Thymus (tissue), 11 donors: Measurements from ENCODE around the gene PRLR. TPM values are rescaled to one million over a fixed set of nuclear protein-coding genes. Genes with fewer than 3 reads are reported as not detected.
"Not testable (repeated sequence)": the region's sequence is repeated elsewhere in the genome, so short reads cannot be mapped to it uniquely, and the experiment has no call there.

Source experiments
- DNase-seq, 9 donors: peaks; one replicate each; pipeline ENCODE4 v3.0.0-alpha.2; 2013; ENCODE audit warnings: low spot score in 9 of 9, low read depth in 6 of 9, missing footprints in 1 of 9
- H3K27ac ChIP-seq, 2 donors: one replicate each; pipeline ENCODE4 v1.5.1; 2013; ENCODE audit warnings: control low read depth in 1 of 2, low read depth in 1 of 2, low read length in 1 of 2, mild to moderate bottlenecking in 1 of 2, moderate library complexity in 1 of 2
- H3K27me3 ChIP-seq, 2 donors: one replicate each; pipeline ENCODE4 v1.5.1; 2013; ENCODE audit warnings: low read length in 1 of 2; ENCODE audit not compliant: control insufficient read depth in 2 of 2, insufficient read depth in 1 of 2
- H3K36me3 ChIP-seq, 2 donors: one replicate each; pipeline ENCODE4 v1.5.1; 2013; ENCODE audit warnings: low read length in 1 of 2, mild to moderate bottlenecking in 1 of 2, moderate library complexity in 1 of 2; ENCODE audit not compliant: control insufficient read depth in 2 of 2, insufficient read depth in 2 of 2
- H3K4me1 ChIP-seq, 2 donors: one replicate each; pipeline ENCODE4 v1.5.1; 2013; ENCODE audit warnings: low read length in 2 of 2; ENCODE audit not compliant: control insufficient read depth in 2 of 2, insufficient read depth in 2 of 2
- H3K4me3 ChIP-seq, 2 donors: one replicate each; pipeline ENCODE4 v1.5.1; 2013; ENCODE audit warnings: low read length in 2 of 2, control low read depth in 1 of 2, mild to moderate bottlenecking in 1 of 2
- H3K9me3 ChIP-seq, 2 donors: one replicate each; pipeline ENCODE4 v1.5.1; 2013; ENCODE audit warnings: low read length in 1 of 2, mild to moderate bottlenecking in 1 of 2; ENCODE audit not compliant: control insufficient read depth in 2 of 2, insufficient read depth in 1 of 2
- WGBS: extraction: QIAGEN DNeasy Blood & Tissue Kit; methylation state at CpG from one replicate; pipeline ENCODE4 v1.1.7; 2013; 5-methylcytosine and 5-hydroxymethylcytosine counted together
- polyA plus RNA-seq: library from polyadenylated mRNA; stranded (reverse); fragments of 200-250 nt; gene quantifications from one replicate; pipeline ENCODE4 v1.2.3, GENCODE V29; 2013
- total RNA-seq: library from RNA; stranded (reverse); fragments of 120-200 nt; gene quantifications from one replicate; pipeline ENCODE4 v1.2.4, GENCODE V29; 2013
- donor health status: healthy.

Gene PRLR
- total and polyA plus RNA-seq, 2 donors, result 0.75 to 1.7 TPM

DNA sequence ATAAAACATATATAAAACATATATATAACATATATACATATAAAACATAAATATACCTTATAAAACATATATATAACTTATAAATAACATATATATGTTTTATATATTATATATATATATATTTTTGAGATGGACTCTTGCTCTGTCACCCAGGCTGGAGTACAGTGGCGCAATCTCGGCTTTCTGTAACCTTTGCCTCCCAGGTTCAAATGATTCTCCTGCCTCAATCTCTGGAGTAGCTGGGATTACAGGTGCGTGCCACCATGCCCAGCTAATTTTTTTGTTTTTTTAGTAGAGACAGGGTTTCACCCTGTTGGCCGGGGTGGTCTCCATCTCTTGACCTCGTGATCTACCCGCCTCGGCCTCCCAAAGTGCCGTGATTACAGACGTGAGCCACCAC, 128.6 kb downstream of the PRLR start:
- not testable (repeated sequence) for H3K27ac ChIP-seq, H3K27me3 ChIP-seq, H3K4me3 ChIP-seq, H3K36me3 ChIP-seq, DNase-seq, H3K9me3 ChIP-seq, H3K4me1 ChIP-seq
- 97% methylated on average over 9 of the region's 9 CpGs for WGBS

DNA sequence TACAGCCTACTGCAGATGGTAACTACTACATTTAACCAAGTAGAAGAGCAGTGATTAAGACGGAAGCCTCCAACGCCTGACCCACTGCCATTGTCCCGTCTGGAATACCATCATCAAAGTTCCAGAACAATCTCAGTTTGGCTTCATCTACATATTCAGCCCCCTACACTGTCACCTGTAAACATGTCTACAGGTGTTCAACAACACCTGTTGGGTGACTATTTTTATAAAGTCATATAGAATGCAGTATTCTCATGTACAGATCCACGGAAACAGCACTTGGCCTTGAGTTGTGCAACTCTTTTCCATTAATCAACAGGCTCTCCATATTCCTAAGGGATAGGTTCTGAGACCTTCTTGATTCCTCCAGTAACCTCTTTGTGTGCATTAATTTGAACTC, 129.3 kb downstream of the PRLR start:
- no peak overlapping the region for H3K27ac ChIP-seq
- H3K36me3 ChIP-seq, result no peaks in the 10 kb centered on the region
- no peak overlapping the region for H3K4me3 ChIP-seq
- H3K9me3 ChIP-seq, result no peaks in the 10 kb centered on the region
- no peak for DNase-seq
- WGBS, result 97% methylated on average over 4 of the region's 4 CpGs
- H3K4me1 ChIP-seq, result no peaks in the 10 kb centered on the region
- H3K27me3 ChIP-seq, result no peaks in the 10 kb centered on the region

DNA sequence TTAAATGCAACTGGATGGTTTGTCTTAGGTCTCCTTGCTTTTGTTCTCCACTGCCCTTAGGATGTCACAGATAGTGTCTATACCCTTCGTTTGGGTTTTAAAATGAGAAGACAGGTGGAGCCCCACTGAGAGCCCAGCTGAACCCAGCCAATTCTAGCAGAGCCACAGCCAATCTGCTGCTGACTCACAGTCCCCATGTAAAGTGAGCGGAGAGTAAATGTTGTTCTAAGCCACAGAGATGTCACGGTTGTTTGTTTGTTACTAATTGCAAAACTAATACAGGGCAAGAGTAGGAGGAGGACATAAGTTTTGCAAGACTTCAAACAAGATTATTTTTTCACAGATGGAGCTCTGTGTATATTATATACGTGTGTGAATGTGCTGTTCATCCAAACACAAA, 132.1 kb downstream of the PRLR start:
- Histone ChIP-seq H3K27me3 (no peaks in the 10 kb centered on the region), H3K4me1 (no peaks in the 10 kb centered on the region), H3K36me3 (no peaks in the 10 kb centered on the region), H3K9me3 (no peaks in the 10 kb centered on the region), H3K27ac (no peak overlapping the region), H3K4me3 (no peak overlapping the region)
- DNase-seq, result no peak
- WGBS, result 83% methylated on average over 4 of the region's 4 CpGs

DNA sequence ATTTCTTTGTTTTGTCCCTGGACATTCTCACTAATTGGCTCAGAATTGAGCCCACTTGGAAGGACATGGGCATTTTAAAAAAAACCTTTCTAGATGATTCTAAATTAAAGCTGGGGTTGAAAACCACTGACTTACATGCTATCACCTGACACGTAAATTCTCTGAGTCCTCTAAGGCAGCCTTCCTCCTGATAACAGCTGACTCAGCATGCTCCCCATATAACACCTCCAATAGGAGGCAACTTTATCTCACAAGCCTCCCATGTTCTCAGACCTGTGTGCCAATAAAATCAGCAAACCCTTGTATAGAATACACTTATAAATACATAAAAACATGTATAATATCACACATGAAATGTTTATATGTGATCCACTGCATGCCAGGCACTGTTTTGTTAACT, 133.4 kb downstream of the PRLR start:
- no peaks in the 10 kb centered on the region for H3K4me1 ChIP-seq
- H3K9me3 ChIP-seq, result no peaks in the 10 kb centered on the region
- H3K36me3 ChIP-seq, result no peaks in the 10 kb centered on the region
- 88% methylated on average over 1 of the region's 1 CpG for WGBS
- DNase-seq, result no peak
- H3K27ac ChIP-seq, result no peak overlapping the region
- no peak overlapping the region for H3K4me3 ChIP-seq
- no peaks in the 10 kb centered on the region for H3K27me3 ChIP-seq

DNA sequence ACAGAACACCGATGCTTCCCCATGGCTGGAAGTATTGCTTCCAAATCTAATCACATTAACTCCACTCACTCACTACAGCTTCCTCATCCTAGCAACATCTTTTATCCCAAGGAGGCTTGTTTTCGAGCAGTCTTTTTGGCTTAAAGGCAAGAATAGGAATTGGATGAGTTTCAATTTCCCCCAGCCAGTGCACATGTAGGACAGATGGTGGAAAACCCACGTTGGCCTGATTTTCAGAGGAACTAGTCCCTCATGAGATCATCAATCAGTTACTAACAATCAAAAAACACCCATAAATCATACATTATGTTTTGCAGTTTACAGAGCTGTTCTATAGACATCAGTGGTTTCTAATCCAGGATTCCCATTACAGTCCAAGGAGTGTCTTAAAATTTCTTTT, 134.1 kb downstream of the PRLR start:
- Histone ChIP-seq H3K4me1 (no peaks in the 10 kb centered on the region), H3K27ac (no peak overlapping the region), H3K36me3 (no peaks in the 10 kb centered on the region), H3K9me3 (no peaks in the 10 kb centered on the region), H3K4me3 (no peak overlapping the region), H3K27me3 (no peaks in the 10 kb centered on the region)
- 72% methylated on average over 3 of the region's 3 CpGs for WGBS
- DNase-seq, result no peak

DNA sequence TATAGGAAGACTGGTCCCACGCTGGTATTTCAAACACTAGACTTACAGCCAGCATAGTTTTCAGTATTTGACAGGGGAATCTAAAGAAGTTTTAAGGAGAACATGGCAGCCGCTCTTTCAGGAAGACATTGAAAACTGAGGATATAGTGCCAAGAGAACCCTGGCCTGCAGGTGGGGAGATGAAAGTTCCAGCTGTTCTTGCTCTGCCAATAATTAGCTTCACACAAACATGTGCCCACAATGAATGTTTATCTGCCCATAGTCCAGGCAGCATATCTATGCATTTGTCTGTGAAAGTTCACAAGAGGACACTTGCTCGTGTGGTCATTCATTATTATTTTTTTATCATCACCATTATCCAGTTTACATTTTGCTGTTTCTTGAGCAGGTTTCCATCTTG, 134.9 kb downstream of the PRLR start:
- no peak for DNase-seq
- H3K9me3 ChIP-seq, result no peaks in the 10 kb centered on the region
- H3K36me3 ChIP-seq, result no peaks in the 10 kb centered on the region
- no peaks in the 10 kb centered on the region for H3K27me3 ChIP-seq
- H3K4me1 ChIP-seq, result no peaks in the 10 kb centered on the region
- H3K27ac ChIP-seq, result no peak overlapping the region
- WGBS, result 92% methylated on average over 3 of the region's 3 CpGs
- H3K4me3 ChIP-seq, result no peak overlapping the region

DNA sequence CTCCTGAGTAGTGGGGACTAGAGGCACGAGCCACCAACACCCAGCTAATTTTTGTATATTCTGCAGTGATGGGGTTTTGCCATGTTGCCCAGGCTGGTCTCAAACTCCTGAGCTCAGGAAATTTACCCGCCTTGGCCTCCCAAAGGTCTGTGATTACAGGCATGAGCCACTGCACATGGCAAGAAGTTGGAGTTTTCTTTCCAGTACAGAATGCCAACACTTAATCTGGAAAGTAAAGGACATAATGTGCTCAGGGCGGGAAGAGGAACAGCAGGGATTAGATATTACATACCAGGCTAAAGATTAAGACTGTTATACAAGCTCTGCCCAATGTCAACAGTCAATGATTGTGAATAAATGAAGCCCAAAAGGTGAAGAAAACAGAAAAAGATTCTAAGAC, 135.3 kb downstream of the PRLR start:
- 96% methylated on average over 3 of the region's 3 CpGs for WGBS

DNA sequence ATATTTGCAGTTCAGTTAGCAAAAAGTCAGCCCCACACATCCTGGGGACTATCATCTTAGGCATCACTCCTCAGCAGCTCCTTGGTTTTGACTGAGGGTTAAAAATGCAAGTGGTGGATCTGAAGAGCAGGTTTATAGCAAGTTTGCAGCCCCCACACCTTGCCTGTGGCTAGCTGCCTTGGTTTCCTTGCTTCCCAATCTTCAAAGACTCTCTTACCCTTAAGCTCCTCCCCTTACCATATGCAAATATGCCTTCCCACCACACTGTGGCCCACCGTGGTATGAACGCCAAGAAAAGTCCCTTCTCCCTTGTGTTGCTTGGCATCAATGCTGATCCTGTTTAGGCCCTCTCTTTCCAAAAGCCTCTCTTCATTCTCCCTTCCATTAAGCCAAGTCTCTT, 137.6 kb downstream of the PRLR start:
- Histone ChIP-seq H3K9me3 (no peaks in the 10 kb centered on the region), H3K27ac (no peak overlapping the region), H3K4me1 (no peaks in the 10 kb centered on the region), H3K4me3 (no peak overlapping the region), H3K36me3 (no peaks in the 10 kb centered on the region), H3K27me3 (peaks cover 0 to 2% of the 10 kb centered on the region in 2 donors)
- DNase-seq, result peak in 1 of 9 donors; percentile 5
- 7% methylated on average over 2 of the region's 2 CpGs for WGBS

More for the DNA sequence above, 135.3 kb downstream of the PRLR start:
- DNase-seq, result no peak
- no peaks in the 10 kb centered on the region for H3K36me3 ChIP-seq
- no peak overlapping the region for H3K4me3 ChIP-seq
- no peak overlapping the region for H3K27ac ChIP-seq
- no peaks in the 10 kb centered on the region for H3K4me1 ChIP-seq
- no peaks in the 10 kb centered on the region for H3K9me3 ChIP-seq
- H3K27me3 ChIP-seq, result no peaks in the 10 kb centered on the region

DNA sequence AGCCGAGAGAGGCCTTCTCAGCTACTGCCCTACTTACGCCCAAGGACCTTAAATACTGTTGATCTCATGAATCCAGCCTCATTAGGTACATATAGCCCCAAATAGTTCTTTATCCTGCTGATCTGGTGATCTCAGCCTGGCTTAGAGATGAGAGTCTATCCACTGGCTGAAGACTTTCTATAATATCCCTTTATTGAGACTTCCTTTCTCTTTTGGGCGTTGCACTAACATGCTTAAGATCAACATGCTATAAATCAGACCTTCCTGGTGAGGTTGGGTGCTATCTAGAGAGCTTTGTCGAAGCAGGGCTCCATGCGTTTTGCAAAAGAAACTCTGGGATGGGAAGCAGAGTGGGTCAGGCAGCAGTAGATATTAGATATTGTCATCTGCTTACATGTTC, 138.6 kb downstream of the PRLR start:
- H3K4me3 ChIP-seq, result no peak overlapping the region
- H3K27me3 ChIP-seq, result peaks cover 0 to 2% of the 10 kb centered on the region in 2 donors
- 82% methylated on average over 5 of the region's 5 CpGs for WGBS
- H3K9me3 ChIP-seq, result no peaks in the 10 kb centered on the region
- H3K36me3 ChIP-seq, result no peaks in the 10 kb centered on the region
- DNase-seq, result no peak
- H3K4me1 ChIP-seq, result no peaks in the 10 kb centered on the region
- no peak overlapping the region for H3K27ac ChIP-seq
